Neural cell (in vitro differentiated cells): ENCODE results near the gene TCF4. TPM values are rescaled to one million over a fixed set of nuclear protein-coding genes. Genes with fewer than 3 reads are reported as not detected.

ENCODE experiments used
- H2AFZ ChIP-seq: fragments of 200-600, 300-800 bp; sonication (generic), shearing (Covaris generic); 2 replicates; pipeline ENCODE4 v1.6.0; 2014; ENCODE audit warnings: low read depth, mild to moderate bottlenecking, antibody characterized with exemption, low read length, moderate library complexity
- H3F3A ChIP-seq: fragments of 200-600 bp; shearing (Covaris generic); 2 replicates; pipeline ENCODE4 v1.6.1; 2016; ENCODE audit warnings: mild to moderate bottlenecking, moderate library complexity, mixed read lengths, antibody characterized with exemption, low read length; ENCODE audit not compliant: insufficient read depth, poor library complexity, severe bottlenecking
- H3K27ac ChIP-seq: fragments of 200-600, 300-800 bp; sonication (generic), shearing (Covaris generic); 2 replicates; pipeline ENCODE4 v1.5.1; 2014; ENCODE audit warnings: mild to moderate bottlenecking, low read length, moderate library complexity
- H3K27me3 ChIP-seq: fragments of 300-800, 200-600 bp; sonication (generic), shearing (Covaris generic); 2 replicates; pipeline ENCODE4 v1.6.0; 2014; ENCODE audit warnings: mild to moderate bottlenecking, low read depth, low read length, moderate library complexity; ENCODE audit not compliant: insufficient read depth
- H3K36me3 ChIP-seq: fragments of 300-800, 200-600 bp; sonication (generic), shearing (Covaris generic); 2 replicates; pipeline ENCODE4 v1.5.1; 2014; ENCODE audit warnings: mild to moderate bottlenecking, antibody characterized with exemption, low read length, moderate library complexity; ENCODE audit not compliant: insufficient read depth
- H3K4me2 ChIP-seq: fragments of 300-800, 200-600 bp; sonication (generic), shearing (Covaris generic); 2 replicates; pipeline ENCODE4 v1.6.0; 2014; ENCODE audit warnings: mild to moderate bottlenecking, low read length
- H3K4me3 ChIP-seq: fragments of 300-800, 200-600 bp; sonication (generic), shearing (Covaris generic); 2 replicates; pipeline ENCODE4 v1.5.1; 2014; ENCODE audit warnings: mild to moderate bottlenecking, low read length, moderate library complexity
- H3K79me2 ChIP-seq: fragments of 200-600 bp; shearing (Covaris generic); replicated peaks from 2 replicates; pipeline ENCODE4 v1.6.0; 2014; ENCODE audit warnings: mild to moderate bottlenecking, low read length, moderate library complexity; ENCODE audit not compliant: insufficient read depth
- H3K9ac ChIP-seq: fragments of 300-800, 200-600 bp; sonication (generic), shearing (Covaris generic); 2 replicates; pipeline ENCODE4 v1.6.1; 2016; ENCODE audit warnings: mild to moderate bottlenecking, low read length, mixed read lengths
- H3K9me2 ChIP-seq: fragments of 200-600 bp; shearing (Covaris generic); 2 replicates; pipeline ENCODE4 v1.6.1; 2016; ENCODE audit warnings: mild to moderate bottlenecking, low read length, mixed read lengths; ENCODE audit not compliant: insufficient read depth
- H3K9me3 ChIP-seq: fragments of 200-600, 300-800 bp; sonication (generic), shearing (Covaris generic); 2 replicates; pipeline ENCODE4 v1.6.1; 2016; ENCODE audit warnings: mild to moderate bottlenecking, mixed run types, low read length, moderate library complexity, mixed read lengths
- H4K20me1 ChIP-seq: fragments of 200-600 bp; shearing (Covaris generic); 2 replicates; pipeline ENCODE4 v1.6.1; 2016; ENCODE audit warnings: mild to moderate bottlenecking, mixed run types; ENCODE audit not compliant: insufficient read depth
- CTCF ChIP-seq: fragments of 450-650 bp; IDR thresholded peaks from 2 replicates; pipeline ENCODE4 v1.5.1; 2014; ENCODE audit warnings: antibody characterized with exemption, mild to moderate bottlenecking, moderate library complexity; ENCODE audit not compliant: poor library complexity, severe bottlenecking
- EP300 ChIP-seq: fragments of 450-650 bp; conservative IDR thresholded peaks from 2 replicates; pipeline ENCODE4 v1.6.1; 2014; ENCODE audit warnings: antibody characterized with exemption, mild to moderate bottlenecking, moderate library complexity; ENCODE audit not compliant: poor library complexity, severe bottlenecking
- EZH2 ChIP-seq: fragments of 200-600, 300-800 bp; shearing (Covaris generic), sonication (generic); IDR thresholded peaks from 2 replicates; pipeline ENCODE4 v1.6.1; 2014; ENCODE audit warnings: antibody characterized with exemption, low read length, borderline replicate concordance, mild to moderate bottlenecking; ENCODE audit not compliant: insufficient read depth, poor library complexity, severe bottlenecking
- MXI1 ChIP-seq: fragments of 450-650 bp; conservative IDR thresholded peaks from 2 replicates; pipeline ENCODE4 v1.6.1; 2014; ENCODE audit warnings: antibody characterized with exemption, mild to moderate bottlenecking; ENCODE audit not compliant: poor library complexity, severe bottlenecking
- POLR2AphosphoS5 ChIP-seq: IDR thresholded peaks from 2 replicates; pipeline ENCODE4 v1.6.1; 2012
- RAD21 ChIP-seq: fragments of 450-650 bp; conservative IDR thresholded peaks from 2 replicates; pipeline ENCODE4 v1.6.1; 2014; ENCODE audit warnings: antibody characterized with exemption, mild to moderate bottlenecking, moderate library complexity
- SMC3 ChIP-seq: fragments of 450-650 bp; conservative IDR thresholded peaks from 2 replicates; pipeline ENCODE4 v1.6.1; 2014; ENCODE audit warnings: antibody characterized with exemption, mild to moderate bottlenecking, moderate library complexity; ENCODE audit not compliant: poor library complexity
- TAF1 ChIP-seq: IDR thresholded peaks from 2 replicates; pipeline ENCODE4 v1.6.1; 2012; ENCODE audit warnings: low read depth
- polyA plus RNA-seq: library from polyadenylated mRNA; depleted of rRNA; stranded (reverse); fragments of >200 nt; gene quantifications from 2 replicates; pipeline ENCODE4 v1.2.3, GENCODE V29; 2014
- TF ChIP-seq, protein P1 (sequence below): IDR thresholded peaks from 2 replicates; pipeline ENCODE4 v1.6.1; 2012; ENCODE audit warnings: borderline replicate concordance

The TCF4 gene
- polyA plus RNA-seq, 1 donor from 2014 or later: 7.0 TPM

DNA sequence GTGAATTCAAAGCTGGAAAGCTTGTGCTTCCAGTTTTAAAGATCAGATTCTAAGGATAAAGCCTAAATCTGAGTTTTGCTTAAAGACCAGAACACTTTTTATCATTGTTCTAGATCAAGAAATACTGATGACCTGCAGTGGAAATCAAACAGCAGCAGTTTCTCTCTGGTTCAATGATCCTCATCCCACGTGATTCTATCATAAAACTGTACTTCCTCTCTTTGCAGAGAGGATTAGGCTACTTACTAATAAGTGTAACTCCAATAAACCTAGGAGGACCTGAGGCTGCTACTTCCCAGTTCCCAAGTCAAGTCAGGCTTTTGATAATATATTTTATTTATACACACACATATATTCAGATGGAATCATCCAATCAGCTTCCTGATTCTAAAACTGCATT is 81.9 kb downstream of the TCF4 start:
- Histone ChIP-seq H4K20me1 (no peaks in the 10 kb centered on the region), H3K36me3 (no peaks in the 10 kb centered on the region), H3K4me3 (no peak overlapping the region), H3K79me2 (peaks cover 13% of the 10 kb centered on the region), H3K27me3 (no peaks in the 10 kb centered on the region), H3K27ac (no peak overlapping the region), H3K9me3 (no peaks in the 10 kb centered on the region), H3K4me2 (no peak overlapping the region), H3F3A (no peaks in the 10 kb centered on the region), H2AFZ (no peak overlapping the region), H3K9me2 (no peaks in the 10 kb centered on the region), H3K9ac (no peak overlapping the region)
- TF ChIP-seq EP300 (no peak), POLR2AphosphoS5 (no peak), CTCF (no peak), RAD21 (no peak), EZH2 (no peak), TAF1 (no peak), MXI1 (no peak), SMC3 (no peak)
- TF ChIP-seq, protein P1, sequence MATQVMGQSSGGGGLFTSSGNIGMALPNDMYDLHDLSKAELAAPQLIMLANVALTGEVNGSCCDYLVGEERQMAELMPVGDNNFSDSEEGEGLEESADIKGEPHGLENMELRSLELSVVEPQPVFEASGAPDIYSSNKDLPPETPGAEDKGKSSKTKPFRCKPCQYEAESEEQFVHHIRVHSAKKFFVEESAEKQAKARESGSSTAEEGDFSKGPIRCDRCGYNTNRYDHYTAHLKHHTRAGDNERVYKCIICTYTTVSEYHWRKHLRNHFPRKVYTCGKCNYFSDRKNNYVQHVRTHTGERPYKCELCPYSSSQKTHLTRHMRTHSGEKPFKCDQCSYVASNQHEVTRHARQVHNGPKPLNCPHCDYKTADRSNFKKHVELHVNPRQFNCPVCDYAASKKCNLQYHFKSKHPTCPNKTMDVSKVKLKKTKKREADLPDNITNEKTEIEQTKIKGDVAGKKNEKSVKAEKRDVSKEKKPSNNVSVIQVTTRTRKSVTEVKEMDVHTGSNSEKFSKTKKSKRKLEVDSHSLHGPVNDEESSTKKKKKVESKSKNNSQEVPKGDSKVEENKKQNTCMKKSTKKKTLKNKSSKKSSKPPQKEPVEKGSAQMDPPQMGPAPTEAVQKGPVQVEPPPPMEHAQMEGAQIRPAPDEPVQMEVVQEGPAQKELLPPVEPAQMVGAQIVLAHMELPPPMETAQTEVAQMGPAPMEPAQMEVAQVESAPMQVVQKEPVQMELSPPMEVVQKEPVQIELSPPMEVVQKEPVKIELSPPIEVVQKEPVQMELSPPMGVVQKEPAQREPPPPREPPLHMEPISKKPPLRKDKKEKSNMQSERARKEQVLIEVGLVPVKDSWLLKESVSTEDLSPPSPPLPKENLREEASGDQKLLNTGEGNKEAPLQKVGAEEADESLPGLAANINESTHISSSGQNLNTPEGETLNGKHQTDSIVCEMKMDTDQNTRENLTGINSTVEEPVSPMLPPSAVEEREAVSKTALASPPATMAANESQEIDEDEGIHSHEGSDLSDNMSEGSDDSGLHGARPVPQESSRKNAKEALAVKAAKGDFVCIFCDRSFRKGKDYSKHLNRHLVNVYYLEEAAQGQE: no peak

DNA sequence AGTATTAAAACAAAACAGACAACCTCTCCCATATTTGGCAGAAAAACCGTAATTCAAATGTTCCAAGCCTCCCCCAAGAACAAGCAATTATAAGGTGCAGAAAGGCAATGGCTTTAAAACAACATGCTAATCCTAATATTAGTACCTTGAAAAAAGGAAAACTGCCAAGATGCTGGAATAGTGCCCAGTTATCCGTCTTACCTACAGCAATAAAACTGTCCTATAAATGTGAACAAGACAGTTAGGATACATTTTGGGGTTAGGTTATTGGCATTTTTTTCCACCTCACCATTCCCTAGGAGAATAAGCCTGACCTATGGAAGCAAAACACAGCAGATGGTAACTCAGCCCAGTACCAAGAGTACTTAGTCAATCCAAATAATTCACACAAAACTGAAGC is 83.2 kb downstream of the TCF4 start:
- H3K9me2 ChIP-seq: no peaks in the 10 kb centered on the region
- H4K20me1 ChIP-seq: no peaks in the 10 kb centered on the region
- H2AFZ ChIP-seq: no peak overlapping the region
- H3K27ac ChIP-seq: no peak overlapping the region
- no peak overlapping the region for H3K4me2 ChIP-seq
- H3K9ac ChIP-seq: no peak overlapping the region
- no peaks in the 10 kb centered on the region for H3K36me3 ChIP-seq
- peaks cover 19% of the 10 kb centered on the region for H3K79me2 ChIP-seq
- TF ChIP-seq EZH2 (no peak), EP300 (no peak), SMC3 (no peak), POLR2AphosphoS5 (no peak), TAF1 (no peak), MXI1 (no peak), CTCF (no peak), RAD21 (no peak)
- TF ChIP-seq, protein P1: no peak
- no peaks in the 10 kb centered on the region for H3F3A ChIP-seq
- H3K4me3 ChIP-seq: no peak overlapping the region
- no peaks in the 10 kb centered on the region for H3K27me3 ChIP-seq
- no peaks in the 10 kb centered on the region for H3K9me3 ChIP-seq
